ENCODE data around the gene CHRNB1.

The CHRNB1 gene

DNA sequence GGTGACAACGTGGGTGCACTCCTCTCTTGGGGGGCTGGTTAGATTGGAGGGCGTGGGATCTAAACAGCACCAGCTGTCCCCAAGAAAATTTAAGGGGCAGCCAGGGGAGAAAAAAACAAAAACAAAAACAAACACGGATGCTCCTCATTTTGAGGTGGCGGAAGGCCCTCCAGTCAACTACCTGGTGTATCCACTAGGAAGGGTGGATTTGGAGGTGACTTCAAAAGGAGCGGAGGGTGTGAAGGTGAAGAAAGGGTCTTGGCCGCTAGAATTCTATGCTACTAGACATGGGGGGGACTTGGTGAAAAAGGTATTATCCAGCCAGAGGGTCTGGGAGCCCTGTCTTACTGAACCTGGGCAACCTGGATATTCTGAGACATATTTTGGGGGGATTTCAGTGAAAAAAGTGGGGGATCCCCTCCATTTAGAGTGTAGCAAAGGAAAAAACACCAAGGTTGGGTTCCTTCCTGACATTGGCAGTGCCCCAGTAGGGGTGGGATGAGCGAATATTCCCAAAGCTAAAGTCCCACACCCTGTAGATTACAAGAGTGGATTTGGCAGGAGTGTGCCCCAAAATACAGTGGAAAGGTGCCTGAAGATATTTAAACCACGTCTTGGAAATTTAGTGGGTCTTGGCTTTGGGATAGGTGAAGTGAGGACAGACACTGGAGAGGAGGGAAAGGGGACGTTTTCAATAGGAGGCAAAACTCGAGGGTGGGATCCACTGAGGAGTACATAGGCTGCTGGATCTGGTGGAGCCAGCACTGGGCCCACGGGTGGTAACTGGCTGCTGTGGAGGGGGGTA is 6.0 kb upstream of the CHRNB1 start:
- no peak for DNase-seq

DNA sequence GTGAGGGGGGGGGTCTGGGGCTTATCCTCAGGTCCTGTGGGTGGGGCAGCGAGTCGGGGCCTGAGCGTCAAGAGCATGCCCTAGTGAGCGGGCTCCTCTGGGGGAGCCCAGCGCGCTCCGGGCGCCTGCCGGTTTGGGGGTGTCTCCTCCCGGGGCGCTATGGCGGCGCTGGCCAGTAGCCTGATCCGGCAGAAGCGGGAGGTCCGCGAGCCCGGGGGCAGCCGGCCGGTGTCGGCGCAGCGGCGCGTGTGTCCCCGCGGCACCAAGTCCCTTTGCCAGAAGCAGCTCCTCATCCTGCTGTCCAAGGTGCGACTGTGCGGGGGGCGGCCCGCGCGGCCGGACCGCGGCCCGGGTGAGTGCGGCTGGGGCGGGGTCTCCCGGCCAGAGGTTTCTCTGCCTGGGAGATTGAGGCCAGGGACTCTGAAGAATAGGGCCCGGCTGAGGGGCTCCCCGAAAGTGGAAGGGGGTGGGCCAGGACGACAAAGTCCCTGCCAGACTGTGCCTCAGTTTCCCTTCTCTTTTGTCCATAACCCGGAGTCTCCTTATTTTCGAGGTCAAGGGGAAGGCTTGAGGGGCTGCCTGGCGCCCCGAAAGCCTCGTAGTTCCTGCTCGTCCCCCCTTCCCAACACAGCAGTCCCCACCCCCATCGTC is 5.3 kb upstream of the CHRNB1 start, which contains the start of gene FGF11:
FGF11 (plus strand) TSS at position 51 of the 651 bp plus-strand sequence; CDS start at position 160, 109 bp downstream.
- DNase-seq: no peak

GRCh38 chr17:7440113-7440833 is 4.6 kb upstream of the CHRNB1 start:
- DNase-seq: peak; percentile 43

DNA sequence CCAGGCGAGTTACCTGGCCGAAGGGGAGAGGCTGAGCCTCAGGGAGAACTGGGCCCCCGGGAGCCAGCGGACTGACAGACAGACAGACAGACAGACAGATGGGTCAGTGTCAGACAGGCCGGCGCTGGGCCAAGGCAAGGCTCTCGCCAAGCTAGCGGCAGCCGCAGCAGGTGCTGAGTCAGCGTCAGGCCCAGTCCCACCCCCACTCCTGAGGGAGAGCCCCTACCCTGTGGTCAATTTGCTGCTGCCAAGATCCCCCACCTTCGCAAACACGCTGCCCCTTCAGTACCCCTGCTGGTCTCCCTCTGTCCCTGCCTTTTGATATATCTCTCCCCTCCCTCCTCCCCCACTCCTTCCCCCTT is 4.0 kb upstream of the CHRNB1 start:
- DNase-seq: peak; percentile 13

DNA sequence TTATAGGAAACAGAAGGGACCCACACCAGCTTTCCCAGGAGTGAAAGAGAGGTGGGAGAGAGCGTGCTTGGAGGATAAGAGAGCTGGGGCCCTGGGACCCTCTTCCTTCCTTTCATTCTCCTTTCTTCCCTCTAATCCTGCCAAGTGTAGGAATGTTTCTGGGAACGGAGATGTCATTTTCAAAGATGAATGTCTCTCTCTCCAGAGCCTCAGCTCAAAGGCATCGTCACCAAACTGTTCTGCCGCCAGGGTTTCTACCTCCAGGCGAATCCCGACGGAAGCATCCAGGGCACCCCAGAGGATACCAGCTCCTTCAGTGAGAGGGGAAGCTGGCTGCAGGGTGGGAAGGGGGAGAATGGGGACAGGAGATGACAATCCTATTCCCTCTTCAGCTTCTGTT is 3.6 kb upstream of the CHRNB1 start:
- no peak for DNase-seq

- DNase-seq: no peak
These were observed 2.7 kb upstream of the CHRNB1 start for GRCh38 chr17:7442142-7442541.

DNA sequence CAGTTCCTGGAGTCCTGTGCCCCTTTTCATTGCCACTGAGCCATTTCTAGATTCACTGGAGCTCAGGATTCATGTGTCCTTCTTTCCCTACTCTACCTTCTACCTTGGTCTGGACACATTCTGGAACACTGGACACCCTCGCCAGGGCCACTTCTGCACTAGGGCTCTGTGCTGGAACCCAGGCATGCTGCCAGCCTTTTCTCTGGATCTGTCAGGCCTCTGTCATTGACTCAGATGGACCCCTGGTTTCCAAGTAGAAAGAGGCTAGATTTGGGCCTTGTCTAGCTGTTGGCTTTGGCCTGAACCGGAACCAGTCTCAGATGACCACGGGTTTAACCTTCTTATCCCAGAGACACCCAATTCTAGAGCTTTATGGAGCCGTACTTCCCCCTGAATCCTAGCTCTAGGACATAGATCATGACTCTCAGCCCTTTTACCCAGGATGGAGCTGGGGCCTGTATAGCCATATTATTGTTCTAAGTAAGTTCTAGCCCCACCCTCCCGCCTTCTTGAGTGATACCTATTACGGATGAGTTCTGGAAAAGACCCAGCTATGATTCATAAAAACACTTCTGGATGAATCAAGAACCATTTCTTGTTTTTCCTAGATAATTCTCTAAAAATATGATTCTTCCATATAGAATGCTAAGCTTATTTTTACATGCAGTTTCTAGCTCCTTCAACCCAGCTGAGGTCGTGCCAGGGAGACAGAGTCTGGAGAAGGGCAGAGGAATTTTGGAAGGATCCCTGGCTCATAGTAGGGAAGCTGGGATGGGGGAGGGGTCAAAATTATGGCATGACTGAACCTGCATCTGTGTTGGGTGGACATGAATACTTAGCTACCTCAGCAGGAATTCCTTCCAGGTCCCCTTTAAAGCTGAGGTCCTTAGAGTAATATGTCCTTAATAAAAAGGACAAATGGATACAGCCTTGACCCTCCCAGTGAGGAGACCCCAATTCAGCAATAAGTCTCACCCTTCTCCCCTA is 1.1 kb upstream of the CHRNB1 start:
- no peak for DNase-seq

DNA sequence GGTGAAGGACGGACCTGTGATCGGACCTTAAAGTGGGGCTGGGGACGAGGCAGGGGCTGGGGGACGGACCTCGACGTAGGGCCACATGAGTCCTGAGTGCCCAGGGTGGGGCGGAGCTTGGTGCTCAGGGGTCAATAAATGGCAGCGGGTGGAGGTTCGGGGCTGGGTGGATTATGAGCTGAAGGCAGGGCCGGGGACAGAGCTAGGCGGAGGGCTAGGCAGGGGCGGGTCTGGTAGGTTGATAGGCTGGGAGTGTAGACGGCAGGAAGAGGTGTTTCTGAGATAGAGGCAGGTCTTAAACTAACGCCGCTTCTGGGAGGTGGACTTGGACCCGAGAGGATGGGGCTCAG is 733 bp downstream of the CHRNB1 start:
- peak; percentile 17 for DNase-seq

DNA sequence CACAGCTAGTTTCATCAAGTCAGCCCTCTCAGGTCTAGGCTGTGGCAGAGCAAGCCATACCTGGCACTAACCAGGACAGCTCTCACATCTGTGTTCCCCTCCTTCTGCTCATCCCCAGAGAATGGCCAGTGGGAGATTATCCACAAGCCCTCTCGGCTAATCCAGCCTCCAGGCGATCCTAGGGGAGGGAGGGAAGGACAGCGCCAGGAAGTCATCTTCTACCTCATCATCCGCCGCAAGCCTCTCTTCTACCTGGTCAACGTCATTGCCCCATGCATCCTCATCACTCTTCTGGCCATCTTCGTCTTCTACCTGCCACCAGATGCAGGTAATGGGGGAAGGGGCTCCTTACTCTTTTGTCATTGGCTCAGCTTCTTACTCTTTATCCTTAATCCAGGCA is 3.6 kb downstream of the CHRNB1 start:
- no peak for DNase-seq

- no peak for DNase-seq
These were observed 15.2 kb downstream of the CHRNB1 start for GRCh38 chr17:7459961-7460545.

DNA sequence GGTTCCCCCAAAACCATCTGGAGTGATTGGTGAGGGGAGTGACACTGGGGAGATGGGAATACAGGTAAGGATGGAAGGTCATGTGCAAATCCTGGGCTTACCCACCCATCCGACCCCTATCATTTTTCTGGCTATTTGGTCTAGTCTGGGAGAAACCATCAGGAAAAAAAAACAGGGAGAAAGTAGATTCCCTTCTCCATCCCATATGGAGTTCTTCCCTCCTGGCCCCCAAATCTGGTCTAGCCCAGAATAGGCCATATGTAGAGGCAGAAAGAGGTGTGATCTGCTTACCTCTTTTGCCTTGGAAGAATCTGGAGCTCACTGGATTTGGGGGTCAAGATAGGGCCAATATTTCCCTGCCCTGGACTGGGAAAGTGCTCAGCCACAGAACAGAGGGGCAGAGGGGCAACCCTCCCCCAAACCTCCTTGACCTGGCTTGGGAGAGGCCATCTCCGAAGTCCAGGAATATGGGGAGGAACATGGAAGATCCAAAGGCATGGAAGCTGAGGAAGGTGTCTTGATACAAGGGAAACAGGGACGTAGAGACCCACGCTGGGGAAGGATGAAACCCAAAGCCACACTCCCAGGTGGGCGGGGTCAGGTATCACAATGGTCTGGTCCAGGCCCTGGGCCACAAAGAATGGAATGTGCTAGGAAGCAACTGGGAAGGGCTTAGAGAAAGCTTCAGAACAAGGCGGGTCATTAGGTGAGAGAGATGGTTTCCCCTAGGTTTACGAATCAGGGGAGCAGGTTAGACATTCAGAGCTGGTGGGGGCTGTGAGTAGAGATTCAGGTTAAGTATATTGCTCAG is 16.2 kb downstream of the CHRNB1 start:
- DNase-seq: no peak

DNA sequence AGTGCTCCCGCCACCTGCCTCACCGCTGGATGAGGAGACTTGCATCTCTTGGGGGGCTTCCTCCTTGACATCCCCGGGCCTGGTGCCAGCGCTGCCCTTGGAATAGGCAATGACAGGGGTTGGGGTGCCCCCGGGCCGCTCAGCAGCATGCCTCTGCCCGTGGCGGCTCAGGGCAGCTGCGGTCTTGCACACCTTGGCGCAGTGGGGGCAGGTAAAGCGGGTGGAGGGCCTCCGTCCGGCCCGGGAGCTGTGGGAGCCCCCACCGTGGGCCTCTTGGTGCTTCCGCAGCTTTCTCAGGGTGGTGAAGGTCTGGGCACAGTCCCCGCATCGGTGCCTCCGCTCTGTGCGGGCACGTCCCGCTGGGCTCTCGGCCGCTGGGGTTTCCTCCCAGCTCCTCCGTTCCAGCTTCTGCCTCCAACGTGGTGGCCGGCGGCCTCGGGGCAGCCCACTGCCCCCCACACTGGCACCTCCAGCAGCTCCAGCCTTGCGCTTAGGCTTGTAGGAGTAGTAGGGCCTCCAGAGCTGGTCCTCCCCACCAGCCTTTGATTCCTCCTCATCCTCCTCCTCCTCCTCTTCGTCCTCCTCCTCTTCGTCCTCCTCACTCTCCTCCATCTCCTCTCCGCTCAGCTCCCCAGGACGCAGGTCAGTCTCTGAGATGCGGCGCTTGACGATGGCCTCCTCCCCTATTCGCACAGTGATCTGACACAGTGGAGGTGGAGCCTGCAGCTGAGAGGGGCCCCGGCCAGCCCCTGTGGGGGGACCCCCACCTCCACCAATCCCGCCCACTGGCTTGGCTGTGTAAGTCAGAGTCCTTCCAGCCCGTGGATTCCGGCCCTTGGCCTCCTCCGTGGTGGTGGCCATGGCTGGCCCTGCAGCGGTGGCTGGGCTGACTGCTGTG is 17.9 kb downstream of the CHRNB1 start:
- DNase-seq: no peak

DNA sequence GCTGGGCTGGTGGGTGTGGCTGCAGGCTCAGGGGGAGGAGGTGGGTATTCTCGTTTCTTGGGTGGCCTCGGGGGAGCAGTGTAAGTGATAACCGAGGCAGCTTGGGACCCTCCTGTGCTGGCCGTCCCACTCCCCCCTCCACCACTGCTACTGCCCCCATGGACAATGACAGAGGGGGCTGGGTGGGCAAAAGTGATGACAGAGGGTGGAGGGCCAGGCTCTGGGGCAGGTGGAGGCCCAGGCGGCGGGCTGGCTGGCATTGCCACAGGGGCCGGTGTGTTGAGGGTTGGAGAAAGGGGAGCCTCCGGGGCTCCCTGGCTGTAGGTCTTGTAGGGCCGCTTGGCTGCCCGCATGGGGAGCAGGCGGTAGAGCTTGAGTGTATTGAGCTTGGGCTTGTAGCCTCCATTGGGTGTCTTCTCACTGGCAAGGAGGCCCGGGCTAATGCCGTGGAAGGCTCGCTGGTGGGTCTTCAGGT is 18.5 kb downstream of the CHRNB1 start:
- no peak for DNase-seq

DNA sequence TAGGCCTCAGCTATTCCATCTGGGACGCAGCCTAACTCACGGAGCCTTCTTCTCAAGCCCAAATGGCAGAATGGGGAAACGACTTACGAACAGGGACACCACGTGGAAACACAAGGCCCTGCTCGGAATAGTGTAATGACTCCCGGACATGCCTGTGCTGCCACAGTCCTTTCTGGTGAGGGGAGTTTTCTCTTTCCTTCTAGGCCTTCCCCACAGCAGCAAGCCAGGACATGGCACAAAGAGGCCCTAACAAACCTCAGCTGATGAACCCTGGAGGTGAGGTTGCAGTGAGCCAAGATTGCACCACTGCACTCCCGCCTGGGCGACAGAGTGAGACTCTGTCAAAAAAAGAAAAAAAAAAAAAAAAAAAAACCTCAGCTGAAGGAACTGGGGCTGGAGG is 19.2 kb downstream of the CHRNB1 start:
- DNase-seq: no peak

DNA sequence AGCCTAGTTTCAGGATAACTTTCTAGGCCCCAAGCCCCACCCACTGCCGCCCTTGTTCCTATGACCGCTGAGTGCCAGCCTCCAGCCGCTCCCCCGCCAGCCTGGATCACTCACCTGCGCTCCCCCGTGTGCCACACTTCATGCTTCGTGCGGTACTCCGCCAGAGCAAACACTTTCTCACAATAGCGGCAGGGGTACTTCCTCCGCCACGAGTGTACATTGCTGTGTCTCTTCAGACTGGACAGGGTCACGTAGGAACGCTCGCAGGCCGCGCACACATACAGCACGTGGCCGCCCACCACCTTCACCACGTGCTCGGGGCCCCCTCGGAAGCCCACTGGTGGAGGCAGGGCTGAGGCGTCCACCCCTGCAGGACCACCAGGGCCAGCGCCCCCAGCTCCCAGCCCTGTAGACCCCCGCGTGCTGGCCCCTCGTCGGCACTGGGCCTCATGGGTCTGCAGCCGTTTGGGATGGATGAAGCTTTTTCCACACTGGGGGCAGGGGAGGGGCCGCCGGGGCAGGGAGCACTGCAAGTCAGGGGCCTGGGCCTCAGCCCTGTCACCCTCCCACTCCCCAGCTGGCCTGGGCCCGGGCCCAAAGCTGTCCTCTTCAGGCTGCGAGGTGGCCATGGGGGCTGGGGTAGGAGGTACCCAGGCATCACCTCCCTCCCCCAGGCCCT is 20.9 kb downstream of the CHRNB1 start:
- DNase-seq: no peak

DNA sequence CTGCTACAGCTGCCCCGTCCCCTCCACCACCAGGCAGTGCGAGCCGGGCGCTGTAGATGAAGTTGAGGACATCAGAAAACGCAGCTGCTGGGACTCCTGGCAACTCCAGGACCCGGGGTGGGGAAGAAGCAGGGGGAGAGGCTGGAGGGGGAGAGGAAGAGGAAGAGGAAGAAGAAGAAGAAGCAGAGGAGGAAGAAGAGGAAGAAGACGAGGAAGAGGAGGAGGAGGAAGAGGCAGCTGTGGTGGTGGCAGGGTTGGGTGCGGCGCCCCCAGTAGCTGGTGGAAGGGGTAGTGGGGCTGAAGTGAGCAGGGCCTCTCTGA is 21.4 kb downstream of the CHRNB1 start:
- DNase-seq: no peak

DNA sequence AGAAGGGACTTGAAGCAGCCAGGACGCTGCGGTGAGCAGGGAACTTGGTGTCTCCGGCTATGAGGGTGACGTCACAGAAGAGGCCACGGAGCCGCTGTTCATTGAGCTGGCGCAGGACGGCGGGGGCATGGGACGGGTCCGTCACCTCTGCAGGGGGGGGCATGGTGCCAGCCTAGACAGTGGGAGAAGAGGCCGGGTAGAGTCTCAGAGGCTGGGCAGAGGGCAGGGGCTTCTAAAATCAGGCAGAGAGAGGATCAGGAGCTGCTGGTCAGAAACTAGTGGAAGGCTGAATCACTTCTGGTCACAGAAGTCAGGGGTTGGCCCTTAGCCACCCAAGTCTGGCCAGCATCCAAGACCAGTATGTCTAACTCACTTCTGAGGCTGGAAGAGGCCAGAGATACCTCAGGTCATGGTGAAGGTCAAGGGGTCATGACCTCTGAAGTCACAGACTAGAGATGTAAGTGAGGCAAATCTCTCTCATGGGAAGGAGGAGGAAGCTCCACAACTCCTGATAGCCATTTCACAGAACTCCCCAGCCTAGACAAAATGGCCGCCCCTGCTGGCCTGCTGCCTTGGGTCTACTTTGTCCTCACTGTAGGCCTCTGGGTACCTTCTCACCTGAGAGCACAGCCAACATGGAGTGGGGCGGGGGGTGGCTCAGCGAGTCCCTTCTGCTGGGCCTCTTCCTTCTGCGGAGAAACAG is 21.9 kb downstream of the CHRNB1 start:
- no peak for DNase-seq

DNA sequence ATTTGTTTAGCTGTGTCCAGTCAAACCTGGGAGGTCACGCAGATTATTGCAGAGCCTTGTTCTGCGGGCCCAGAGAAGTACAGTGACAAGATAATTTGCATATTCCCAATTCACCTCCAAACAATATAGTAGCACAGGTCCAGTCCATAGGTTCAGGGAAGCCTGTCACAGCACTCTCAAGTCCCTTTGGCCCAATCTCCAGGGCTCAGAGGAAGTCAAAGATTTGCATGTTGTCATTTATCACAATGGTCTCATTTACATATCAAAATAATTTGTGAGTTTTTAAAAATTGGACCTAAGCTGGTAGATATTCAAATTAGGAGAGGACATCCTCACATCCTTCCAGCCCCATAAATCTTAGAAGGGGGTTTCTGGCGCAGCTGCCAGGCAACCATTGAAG is 22.6 kb downstream of the CHRNB1 start:
- no peak for DNase-seq

DNA sequence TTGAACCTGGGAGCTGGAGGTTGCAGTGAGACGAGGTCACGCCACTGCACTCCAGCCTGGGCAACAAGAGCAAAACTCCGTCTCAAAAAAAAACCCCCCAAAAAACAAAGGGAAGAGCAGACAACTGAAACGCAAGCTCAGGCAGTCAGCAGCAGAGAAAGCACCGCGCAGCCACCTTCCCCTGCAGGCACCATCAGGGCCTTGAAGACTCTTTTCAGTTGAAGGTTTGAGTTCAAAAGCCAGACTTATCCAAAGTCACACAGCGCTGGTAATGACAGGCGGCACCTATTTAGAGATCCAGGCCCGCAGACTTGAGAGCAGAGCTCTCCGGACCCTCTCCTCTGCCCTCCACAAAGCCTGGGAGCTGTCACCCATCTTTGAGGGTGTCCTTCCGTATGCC is 23.4 kb downstream of the CHRNB1 start:
- no peak for DNase-seq
